Gastrocnemius medialis (tissue), 4 donors: Measurements from ENCODE around the gene PPM1M.

Experiments
- CTCF ChIP-seq, 5 experiments: fragments of 450-650 bp in 3 of 5; fragments of 200-600 bp in 2 of 5; sonication (generic) in 2 of 5; IDR thresholded peaks in 4 of 5; conservative IDR thresholded peaks in 1 of 5; 1 replicate in 4 of 5; 2 replicates in 1 of 5; pipeline ENCODE4 v1.5.1; 2016 to 2019; ENCODE audit warnings: antibody characterized with exemption in 5 of 5, mild to moderate bottlenecking in 3 of 5, moderate library complexity in 3 of 5
- POLR2A ChIP-seq, 2 donors: fragments of 450-650 bp; IDR thresholded peaks; one replicate each; pipeline ENCODE4 v1.6.1; 2017; ENCODE audit warnings: antibody characterized with exemption in 2 of 2, mild to moderate bottlenecking in 2 of 2, moderate library complexity in 2 of 2

DNA sequence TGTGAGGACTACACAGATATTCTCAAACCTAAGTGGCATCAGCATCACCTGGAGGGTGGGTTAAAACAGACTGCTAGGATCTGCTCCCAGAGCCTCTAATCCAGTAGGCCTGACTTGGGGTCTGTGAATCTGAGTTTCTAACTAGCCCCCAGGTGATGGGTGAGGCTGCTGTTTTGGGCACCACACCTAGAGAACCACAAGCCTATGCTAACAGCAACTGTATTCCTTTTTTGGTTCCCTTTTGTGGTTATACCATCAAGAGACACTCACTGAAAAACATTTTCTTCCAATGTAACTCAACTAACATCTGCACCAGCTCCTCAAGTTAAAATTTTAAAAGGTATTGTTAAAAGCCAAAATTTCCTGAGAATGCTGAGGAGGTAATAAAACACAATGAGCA, 16.9 kb downstream of the PPM1M start:
- TF ChIP-seq POLR2A (IDR thresholded peaks at IDR 0.05): no peak
- TF ChIP-seq CTCF (IDR thresholded peaks at IDR 0.05 in 4 of 5, conservative IDR thresholded peaks at IDR 0.05 in 1 of 5): no peak
